NCI-H82 treated with DMSO at 0.1 percent for 48 hours (cell line): ENCODE measurements around the gene LSM12.

Experiments used
- DNase-seq: peaks from one replicate; lab custom pipeline; 2025; ENCODE audit not compliant: unreplicated experiment; lab: John Stamatoyannopoulos, UW

Gene LSM12

GRCh38 chr17:44095647-44096496, 29.4 kb upstream of the LSM12 start:
- DNase-seq = peak; percentile 99

GRCh38 chr17:44095388-44095646, 28.8 kb upstream of the LSM12 start:
- DNase-seq = no peak

- DNase-seq = no peak
Observed at GRCh38 chr17:44094701-44095387, 28.4 kb upstream of the LSM12 start.

GRCh38 chr17:44093231-44093900, 26.9 kb upstream of the LSM12 start:
- DNase-seq = no peak

- DNase-seq = no peak
Observed at GRCh38 chr17:44092051-44092450, 25.6 kb upstream of the LSM12 start.

- DNase-seq = no peak
Observed at GRCh38 chr17:44091200-44091997, 24.9 kb upstream of the LSM12 start.

GRCh38 chr17:44088254-44088653, 21.8 kb upstream of the LSM12 start:
- no peak for DNase-seq

- DNase-seq = no peak
Observed at GRCh38 chr17:44087319-44087718, 20.8 kb upstream of the LSM12 start.

GRCh38 chr17:44086364-44087311, 20.2 kb upstream of the LSM12 start:
- no peak for DNase-seq

- no peak for DNase-seq
Observed at GRCh38 chr17:44085908-44086307, 19.4 kb upstream of the LSM12 start.

- DNase-seq = no peak
Observed at GRCh38 chr17:44084921-44085320, 18.4 kb upstream of the LSM12 start.

- DNase-seq = no peak
Observed at GRCh38 chr17:44084131-44084538, 17.7 kb upstream of the LSM12 start.

GRCh38 chr17:44083250-44083849, 16.9 kb upstream of the LSM12 start:
- no peak for DNase-seq

GRCh38 chr17:44082256-44082927, 15.9 kb upstream of the LSM12 start:
- no peak for DNase-seq

- no peak for DNase-seq
Observed at GRCh38 chr17:44081681-44082080, 15.2 kb upstream of the LSM12 start.

- DNase-seq = no peak
Observed at GRCh38 chr17:44079877-44080821, 13.7 kb upstream of the LSM12 start.

- no peak for DNase-seq
Observed at GRCh38 chr17:44078412-44078811, 11.9 kb upstream of the LSM12 start.

- no peak for DNase-seq
Observed at GRCh38 chr17:44077595-44077909, 11.1 kb upstream of the LSM12 start.
